Stimulated activated CD8-positive, alpha-beta memory T cell treated with anti-CD3 and anti-CD28 coated beads, Interleukin-7, amount 100 ng/mL, for 48 hours (primary cell): ENCODE results near the gene SNTA1.
A peak's percentile ranks its signal among the peaks of the same experiment; 100 is the strongest.
"Not testable (repeated sequence)": the region's sequence is repeated elsewhere in the genome, so short reads cannot be mapped to it uniquely, and the experiment has no call there.

Experiments
- DNase-seq, 2 donors: peaks; one replicate each; pipeline ENCODE4 v3.0.0-alpha.2; 2020; ENCODE audit warnings: low read depth in 1 of 2; ENCODE audit errors: extremely low read depth in 1 of 2

Gene SNTA1

DNA sequence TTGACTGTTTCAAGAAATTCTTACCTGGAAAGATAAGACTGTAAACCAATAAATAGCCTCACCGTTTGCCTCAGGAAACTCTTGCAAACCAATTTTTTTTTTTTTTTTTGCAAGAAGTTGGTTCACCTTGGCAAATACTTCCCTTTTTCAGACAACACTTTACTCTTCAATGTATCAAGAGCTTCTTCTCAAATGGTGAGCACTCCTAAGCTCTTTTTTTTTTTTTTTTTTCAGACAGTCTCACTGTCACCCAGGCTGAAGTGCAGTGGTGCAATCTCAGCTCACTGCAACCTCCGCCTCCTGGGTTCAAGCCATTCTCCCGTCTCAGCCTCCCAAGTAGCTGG lies 22.7 kb upstream of the SNTA1 start:
- no peak for DNase-seq

DNA sequence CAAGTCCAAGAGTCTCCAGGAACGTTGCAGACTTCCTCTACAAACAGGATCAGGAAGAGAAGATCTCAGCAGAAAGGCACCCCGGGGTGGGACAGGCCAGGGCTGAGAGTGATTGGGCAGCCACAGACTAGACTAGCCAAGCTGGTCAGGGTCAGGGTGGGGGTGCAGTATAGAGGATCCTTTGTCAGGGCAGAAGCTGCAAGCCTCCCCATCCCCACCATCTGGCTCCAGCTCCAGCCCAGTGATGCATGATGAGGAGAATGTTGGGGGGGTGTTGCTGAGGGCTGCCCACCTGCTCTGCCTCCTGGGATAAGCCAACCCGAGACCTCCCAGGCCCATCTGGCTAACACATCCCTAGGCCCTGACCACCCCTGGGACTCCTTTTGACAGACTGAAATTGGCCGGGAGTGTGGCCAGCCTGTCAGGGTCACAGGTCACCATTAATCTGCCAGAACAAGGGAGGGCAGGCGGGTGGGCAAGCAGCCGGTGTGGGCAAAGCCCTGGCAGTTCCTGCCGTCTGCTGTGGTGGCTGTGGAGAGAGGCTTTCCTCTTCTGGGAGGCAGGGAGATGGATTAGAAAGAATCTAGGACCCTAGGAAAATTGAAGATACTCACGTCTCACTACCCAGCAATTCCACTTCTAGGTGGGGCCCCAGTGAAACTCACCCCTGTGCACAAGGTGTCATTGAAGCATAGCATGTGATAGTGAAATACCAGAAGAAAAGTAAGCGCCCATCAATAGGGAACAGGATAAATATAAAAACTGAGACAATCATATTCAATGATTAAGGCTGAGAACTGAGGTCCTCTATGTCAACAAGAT lies 22.1 kb upstream of the SNTA1 start:
- DNase-seq: no peak

DNA sequence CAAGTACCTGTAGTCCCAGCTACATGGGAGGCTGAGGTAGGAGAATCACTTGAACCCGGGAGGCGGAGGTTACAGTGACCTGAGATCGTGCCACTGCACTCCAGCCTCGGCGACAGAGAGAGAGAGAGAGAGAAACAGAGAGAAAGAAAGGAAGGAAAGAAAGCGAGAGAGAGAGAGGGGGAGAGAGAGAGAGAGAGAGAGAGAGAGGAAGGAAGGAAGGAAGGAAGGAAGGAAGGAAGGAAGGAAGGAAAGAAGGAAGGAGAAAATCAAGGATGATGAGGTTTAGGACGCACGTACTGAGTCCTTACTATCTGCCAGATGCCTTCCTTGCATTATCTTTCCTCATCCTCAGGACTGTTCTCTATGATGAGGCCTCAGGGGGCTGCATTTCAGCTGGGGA lies 21.2 kb upstream of the SNTA1 start:
- DNase-seq: not testable (repeated sequence)

DNA sequence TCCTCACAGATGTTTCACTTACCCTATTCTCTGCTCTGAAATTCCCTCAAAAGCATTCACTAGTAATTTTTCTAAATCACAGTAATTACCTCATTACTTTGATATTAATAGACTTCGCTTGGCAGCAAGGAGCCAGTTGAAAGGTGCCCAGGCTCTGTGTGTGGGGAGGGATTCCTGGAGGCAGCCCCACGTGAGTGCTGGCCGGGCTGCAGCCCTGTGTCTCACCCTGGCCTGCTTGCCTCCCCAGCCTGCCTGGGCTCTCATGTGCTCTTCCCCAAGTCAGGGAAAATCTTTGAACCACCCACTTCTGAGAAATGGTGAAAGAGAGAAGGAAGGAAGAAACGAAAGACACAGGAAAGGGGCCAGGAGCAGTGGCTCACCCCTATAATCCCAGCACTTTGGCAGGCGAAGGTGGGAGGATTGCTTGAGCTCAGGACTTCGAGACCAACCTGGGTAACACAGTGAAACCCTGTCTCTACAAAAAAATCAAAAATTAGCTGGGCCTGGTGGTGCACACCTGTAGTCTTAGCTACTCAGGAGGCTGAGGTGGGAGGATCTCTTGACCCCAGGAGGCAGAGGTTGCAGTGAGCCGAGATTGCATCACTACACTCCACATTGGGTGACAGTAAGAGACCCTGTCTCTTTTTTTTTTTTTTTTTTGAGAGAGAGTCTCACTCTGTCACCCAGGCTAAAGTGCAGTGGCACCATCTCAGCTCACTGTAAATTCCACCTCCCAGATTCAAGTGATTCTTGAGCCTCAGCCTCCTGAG lies 20.0 kb upstream of the SNTA1 start:
- DNase-seq: no peak

DNA sequence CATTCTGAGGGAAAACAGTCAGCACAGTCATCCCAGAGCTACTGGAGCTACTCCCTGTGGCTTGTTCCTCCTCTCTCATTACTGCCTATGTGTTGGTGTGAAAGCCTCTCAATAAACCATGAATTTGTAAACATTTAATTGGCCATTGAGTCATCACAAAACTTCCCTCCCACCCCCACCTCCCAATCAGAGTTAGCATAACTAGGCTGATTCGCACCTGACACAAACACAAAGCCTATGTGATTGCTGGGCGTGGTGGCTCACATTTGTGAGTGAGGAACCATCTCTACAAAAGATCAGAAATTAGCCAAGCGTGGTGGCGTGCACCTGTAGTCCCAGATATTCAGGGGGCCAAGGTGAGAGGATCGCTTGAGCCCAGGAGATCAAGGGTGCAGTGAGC lies 17.1 kb upstream of the SNTA1 start:
- DNase-seq: no peak

DNA sequence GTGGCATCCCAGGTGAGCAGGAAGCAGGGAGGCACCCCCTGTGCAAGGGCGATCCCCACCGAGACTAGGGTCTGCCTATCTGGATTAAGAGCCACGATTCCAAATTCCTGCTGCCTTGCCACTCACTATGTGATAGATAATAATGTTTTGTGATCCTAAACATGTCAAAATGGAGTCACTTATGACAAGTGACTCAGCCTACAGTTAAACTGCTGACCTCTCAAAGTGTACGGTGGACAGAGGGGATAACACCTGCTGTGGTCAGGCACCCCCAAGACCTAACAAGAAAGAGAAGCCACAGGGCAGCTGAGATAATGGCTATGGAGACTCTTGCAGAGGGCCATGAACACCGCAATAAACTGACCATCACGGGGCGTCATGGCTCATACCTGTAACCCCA lies 16.0 kb upstream of the SNTA1 start:
- no peak for DNase-seq

DNA sequence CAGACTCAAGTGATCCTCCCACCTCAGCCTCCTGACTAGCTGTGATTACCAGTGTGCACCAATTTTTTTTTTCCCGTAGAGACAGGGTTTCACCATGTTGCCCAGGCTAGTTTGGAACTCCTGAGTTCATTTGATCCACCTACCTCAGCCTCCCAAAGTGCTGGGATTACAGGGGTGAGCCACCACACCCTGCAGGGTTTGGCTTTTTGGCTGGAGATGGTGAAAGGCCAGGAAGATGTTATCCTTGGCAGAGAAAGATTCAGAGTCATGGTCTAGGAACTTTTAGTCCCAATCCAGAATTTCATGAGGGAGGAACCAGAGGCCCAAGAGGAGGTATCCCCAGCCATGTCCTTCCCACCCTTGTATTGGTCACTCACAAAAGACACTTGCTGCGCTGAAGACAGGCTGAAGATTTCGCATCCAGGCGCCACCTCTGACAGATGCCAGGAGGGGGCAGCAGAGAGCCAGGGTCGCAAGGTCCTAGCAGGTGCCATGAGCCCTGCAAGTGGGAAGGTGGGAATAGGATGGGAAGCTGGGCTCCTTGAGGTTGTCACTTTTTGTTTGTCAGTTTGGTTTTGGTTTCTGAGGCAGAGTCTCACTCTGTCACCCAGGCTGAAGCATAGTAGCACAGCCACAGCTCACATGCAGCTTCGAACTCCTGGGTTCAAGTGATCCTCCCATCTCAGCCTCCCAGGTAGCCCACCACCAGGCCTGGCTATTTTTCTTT lies 13.5 kb upstream of the SNTA1 start:
- DNase-seq: peak; percentile 40 to 56

DNA sequence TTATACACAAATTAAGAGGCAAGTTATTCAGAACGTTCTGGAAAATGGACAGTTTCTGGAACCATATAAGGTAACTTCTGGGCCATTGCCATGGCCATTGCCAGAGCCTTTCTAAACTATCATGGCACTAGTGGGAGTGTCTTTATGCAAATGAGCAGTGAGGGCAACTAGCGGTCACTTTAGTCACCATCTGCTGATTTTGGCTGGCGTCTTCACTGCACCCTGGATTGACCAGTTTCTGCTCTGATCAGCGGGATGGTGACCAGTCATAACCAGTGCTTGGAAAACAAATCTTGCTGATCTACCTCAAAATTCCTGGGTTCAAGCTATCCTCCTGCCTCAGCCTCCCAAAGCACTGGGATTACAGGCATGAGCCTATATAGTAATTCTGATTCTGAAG lies 7.3 kb upstream of the SNTA1 start:
- DNase-seq: no peak

DNA sequence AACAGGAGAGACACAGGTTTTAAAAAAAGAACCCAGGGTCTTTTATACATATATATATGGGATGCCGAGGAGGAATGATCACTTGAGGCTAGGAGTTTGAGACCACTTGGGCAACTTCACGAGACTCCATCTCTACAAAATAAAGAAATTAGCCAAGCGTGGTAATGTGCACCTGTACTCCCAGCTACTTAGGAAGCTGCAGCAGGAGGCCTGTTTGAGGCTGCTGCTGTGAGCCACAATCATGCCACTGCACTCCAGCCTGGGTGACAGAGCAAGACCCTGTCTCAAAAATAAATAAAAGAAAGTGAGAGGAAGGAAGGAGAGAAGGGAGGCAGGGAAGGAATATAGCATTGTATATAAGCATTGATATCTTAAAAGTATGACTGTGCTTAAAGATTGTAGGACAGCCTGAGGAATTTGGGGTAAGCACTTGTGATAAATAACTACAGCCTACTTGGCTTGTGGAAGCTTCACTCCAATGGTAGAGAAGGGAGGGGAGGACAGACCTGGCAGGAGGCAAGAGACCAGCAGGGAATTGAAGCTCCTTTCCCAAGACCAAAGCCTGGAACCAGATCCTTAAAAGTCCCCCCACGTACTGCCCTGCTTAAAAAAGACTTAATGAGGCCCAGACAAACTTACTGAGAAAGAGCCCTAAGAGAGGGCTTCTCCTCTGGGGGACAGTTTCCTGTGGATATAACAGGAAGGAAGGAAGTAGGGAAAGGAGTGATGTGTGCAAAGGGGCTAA lies 2.5 kb upstream of the SNTA1 start:
- no peak for DNase-seq

DNA sequence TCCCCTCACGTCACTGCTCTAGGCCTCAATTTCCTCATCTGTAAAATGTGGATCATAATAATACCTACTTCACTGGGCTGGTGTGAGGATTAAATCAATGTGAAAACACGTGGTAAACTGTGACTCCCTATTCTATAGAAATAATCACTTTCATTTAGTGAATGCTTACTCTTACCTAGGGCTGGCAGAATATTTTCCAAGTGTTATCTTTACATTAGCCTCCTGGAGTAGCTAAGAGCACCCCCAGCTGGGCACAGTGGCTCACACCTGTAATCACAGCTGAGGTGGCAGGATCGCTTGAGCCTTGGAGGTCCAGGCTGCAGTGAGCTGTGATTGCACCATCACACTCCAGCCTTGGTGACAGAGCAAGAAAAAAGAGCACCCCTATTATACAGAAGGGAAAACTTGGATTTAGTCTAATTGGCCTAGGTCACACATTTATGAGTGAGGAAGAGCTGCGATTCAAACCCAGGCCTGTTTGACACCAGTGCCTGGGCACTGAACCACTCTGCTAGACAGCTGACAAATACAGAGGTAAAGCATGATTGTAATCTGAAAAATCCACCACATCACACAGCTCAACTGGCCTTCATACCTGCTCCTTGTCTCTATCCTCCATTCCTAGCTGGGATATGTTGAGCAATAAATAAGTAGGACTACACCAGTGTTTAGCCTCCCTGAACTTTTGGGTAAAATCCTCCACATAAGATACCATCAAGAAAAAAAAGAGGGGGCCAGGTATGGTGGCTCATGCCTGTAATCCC lies 1.4 kb upstream of the SNTA1 start:
- no peak for DNase-seq

DNA sequence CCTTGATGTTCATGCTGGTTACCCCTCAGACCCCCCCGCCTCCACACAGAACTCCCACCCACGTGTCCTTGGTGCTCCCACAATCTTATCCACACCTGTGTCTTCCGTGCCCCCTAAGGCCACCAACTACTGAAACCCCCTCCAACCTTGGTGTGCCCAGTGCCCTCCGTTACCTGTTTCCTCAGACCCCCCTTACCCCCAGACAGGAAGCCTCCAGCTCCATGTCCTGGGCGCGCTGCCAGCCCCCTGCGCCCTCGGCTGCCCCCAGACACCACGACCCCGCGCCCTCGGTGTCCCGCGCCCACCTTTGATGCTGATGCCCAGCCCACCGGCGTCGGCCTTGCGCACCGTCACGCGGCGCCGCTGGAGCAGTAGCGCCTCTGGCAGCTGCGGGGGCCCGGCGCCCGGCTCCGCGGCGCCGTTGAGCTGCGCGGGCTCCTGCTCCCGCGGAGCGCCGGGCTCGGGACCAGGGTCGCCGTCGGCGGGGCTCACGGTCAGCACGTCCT lies 504 bp downstream of the SNTA1 start:
- peak in 1 of 2 donors; percentile 11 for DNase-seq

DNA sequence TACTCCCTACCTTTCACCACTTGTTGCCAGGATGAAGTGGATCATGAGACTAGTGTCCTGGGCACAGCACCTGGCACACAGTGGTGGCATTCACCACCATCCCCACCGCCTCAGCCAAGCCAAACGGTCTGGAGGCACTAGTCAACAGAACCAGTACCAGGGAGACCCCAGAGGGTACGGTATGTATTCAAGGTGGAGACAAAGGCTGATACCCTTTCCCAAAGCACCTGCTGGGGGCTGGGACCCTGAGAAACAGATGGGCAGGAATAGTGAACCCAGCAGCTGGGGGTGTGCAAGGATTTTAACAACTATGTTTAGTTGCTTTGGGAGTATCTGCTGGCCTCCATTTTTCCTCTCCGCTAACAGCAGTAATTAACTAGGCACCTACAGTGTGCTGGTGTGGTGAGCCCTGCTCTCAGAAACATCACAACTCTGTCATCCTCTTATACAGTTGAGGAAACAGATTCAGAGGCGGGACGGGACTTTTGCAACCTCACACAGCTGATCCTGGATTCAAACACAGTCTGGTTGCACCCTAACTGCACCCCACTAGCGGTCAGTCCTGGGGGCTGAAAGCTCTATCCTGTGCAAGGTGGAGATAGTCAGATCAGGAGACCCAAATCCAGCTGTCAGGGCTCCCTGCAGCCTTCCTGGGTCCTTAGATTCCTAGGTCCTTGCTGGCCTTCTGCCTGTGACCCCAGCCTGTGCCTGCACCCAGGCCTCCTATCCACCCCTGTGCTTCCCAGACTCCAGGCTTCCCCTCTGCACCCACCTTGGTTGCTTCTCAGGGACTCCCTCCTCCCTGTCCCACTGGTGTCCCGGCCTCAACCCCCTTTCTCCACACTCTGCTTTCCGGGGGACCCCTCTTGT lies 1.2 kb downstream of the SNTA1 start:
- no peak for DNase-seq

DNA sequence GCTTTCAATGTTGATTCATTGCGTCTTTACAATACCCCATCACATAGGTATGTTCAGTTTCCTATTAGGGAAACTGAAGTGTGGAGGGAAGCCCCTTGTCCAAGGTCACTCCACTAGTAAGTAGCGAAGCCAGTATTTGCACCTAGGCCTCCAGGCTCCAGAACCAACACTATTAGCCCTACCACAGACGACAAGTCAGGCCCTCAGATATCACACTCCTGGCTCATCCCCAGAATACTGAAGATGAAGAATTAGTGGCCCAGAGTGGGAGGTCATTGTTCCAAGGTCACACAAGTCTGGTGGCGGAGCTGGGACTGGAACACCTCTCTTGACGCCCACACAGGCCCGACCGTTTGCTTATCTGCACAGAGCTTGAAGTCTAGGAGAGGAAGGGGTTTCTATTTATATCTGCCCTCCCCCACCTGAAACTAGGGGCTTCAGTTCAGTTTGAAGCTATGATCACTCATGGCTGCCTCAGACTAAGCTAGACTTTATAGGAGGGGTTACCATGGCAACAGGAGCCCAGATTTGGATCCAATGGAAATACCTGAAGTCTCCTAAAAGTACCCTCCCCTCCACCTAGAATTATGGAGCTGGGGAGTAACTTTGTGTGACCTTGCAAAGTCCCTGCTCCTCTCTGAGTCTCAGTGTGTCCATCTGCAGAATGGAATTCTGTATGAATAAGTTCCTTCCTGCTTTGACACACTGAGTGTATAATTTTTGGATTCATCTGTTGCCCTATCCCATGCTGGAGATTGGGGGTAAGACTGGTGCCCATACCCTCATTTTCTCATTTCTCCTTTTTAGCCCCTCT lies 2.2 kb downstream of the SNTA1 start:
- no peak for DNase-seq

DNA sequence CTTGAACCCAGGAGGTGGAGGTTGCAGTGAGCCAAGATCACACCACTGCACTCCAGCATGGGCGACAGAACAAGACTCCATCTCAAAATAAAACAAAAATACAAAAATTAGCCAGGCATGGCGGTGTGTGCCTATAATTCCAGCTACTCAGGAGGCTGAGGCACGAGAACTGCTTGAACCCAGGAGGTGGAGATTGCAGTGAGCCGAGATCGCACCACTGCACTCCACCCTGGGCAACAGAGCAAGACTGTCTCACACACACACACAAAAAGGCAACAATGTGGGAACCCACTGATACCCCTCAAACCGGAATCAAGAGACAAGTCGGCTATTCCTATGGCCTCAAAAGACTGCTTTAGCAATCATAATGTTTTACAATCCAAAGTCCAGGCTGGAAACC lies 3.0 kb downstream of the SNTA1 start:
- DNase-seq: not testable (repeated sequence)

DNA sequence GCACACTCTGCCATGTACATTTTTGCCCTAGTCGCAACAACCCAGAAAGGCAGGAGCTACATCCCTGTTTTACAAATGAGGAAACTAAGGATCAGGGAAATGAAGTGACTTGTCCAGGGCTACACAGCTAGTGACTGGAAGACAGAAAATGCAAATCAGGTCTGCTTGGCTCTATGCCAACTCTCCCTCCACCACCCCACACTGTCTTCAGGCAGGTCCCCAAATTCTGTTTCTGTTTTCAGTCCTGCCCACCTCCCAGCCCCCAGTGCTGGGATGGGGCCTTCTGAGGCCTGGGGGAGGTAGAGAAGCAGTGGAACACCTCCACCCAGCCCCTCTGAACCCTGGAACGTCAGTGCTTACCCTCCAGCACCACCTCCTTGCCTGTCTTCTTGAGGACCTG lies 5.1 kb downstream of the SNTA1 start:
- no peak for DNase-seq

DNA sequence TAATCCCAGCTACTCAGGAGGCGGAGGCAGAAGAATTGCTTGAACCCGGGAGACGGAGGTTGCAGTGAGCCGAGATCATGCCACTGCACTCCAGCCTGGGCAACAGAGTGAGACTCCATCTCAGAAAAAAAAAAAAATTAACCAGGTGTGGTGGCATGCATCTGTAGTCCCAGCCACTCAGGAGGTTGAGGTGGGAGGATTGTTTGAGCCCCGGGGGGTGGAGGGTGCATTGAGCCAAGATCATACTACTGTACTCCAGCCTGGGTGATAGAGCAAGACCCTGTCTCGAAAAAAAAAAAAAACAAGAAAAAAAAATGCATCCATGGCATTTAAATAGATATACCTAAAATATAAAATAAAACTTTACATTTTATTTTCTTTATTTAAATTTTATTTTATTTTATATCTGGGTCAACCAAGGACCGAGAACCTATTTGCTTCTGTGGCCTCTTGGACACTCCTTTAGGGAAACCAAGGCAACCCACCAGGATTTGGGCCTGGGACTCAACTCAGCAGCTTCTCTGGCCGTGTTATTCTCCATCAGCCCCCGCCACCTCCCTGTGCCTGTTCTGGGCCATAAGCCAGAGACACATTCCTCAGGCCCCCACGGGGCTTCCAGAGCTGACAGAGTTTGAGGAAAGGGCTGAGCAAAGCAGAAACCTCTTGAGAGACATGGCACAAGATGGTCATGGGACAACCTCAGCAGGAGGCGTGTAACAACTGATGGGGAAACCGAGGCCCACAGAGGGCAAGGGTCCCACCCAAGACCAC lies 6.2 kb downstream of the SNTA1 start:
- DNase-seq: no peak

DNA sequence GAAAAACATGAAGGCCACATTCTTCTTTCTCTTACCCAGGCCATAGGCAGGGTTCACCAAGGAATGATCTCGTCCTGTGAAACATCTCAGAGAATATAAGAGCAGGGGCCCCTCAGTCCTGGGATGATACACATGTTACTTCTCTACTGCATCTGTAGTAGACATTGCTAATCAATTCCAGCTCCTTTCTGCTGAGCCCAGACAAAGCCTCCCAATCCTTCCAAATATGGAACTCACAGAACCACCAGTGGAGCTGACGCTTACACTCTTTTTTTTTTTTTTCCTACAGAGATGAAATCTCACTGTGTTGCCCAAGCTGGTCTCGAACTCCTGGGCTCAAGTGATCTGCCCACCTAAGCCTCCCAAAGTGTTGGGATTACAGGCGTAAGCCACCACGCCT lies 9.1 kb downstream of the SNTA1 start:
- no peak for DNase-seq
